H1 (cell line): Measurements from ENCODE around the gene ACP2. TPM values are rescaled to one million over a fixed set of nuclear protein-coding genes. Genes with fewer than 3 reads are reported as not detected.

Experiments used
- CTCF ChIA-PET: fragments of 300-600 bp; sonication (Branson Sonifier 250); formaldehyde crosslinking; loops from one replicate; lab custom pipeline; 2021; ENCODE audit not compliant: partially characterized antibody; lab: Charles Lee
- POLR2A ChIA-PET: fragments of 300-600 bp; sonication (Branson Sonifier 250); formaldehyde crosslinking; loops from one replicate; lab custom pipeline; 2021; ENCODE audit warnings: inconsistent platforms; ENCODE audit not compliant: partially characterized antibody; lab: Charles Lee
- DNase-seq, 2 experiments: peaks; one replicate each; pipeline versions ENCODE4 v3.0.0 to v3.0.0-alpha.2; 2010 to 2022; ENCODE audit warnings: low spot score in 2 of 2, low read depth in 1 of 2, mixed read lengths in 1 of 2
- FAIRE-seq: peaks from 2 replicates; lab custom pipeline; 2011; peaks lifted over from hg19 to GRCh38; lab: Jason Lieb, UNC
- H2AFZ ChIP-seq: 2 replicates; pipeline ENCODE4 v1.8.1; 2012; ENCODE audit warnings: low read length, inconsistent platforms
- H2AK5ac ChIP-seq: 2 replicates; pipeline ENCODE4 v1.6.1; 2013; ENCODE audit warnings: low read depth, low read length
- H2BK120ac ChIP-seq: replicated peaks from 2 replicates; pipeline ENCODE3; 2013; ENCODE audit warnings: low read depth, low read length, inconsistent platforms
- H2BK12ac ChIP-seq: 2 replicates; pipeline ENCODE4 v1.6.1; 2013; ENCODE audit warnings: low read depth, low read length
- H2BK15ac ChIP-seq: 2 replicates; pipeline ENCODE4 v1.6.1; 2013; ENCODE audit warnings: low read length
- H2BK20ac ChIP-seq: 2 replicates; pipeline ENCODE4 v1.6.1; 2013; ENCODE audit warnings: low read length
- H2BK5ac ChIP-seq: 2 replicates; pipeline ENCODE4 v1.6.1; 2013; ENCODE audit warnings: low read depth, low read length
- H3K14ac ChIP-seq: 2 replicates; pipeline ENCODE4 v1.6.1; 2013; ENCODE audit warnings: inconsistent platforms; ENCODE audit not compliant: insufficient read length
- H3K18ac ChIP-seq: 2 replicates; pipeline ENCODE4 v1.6.1; 2013; ENCODE audit warnings: low read length; ENCODE audit errors: extremely low read depth
- H3K23ac ChIP-seq: 2 replicates; pipeline ENCODE4 v1.6.1; 2013; ENCODE audit warnings: inconsistent platforms; ENCODE audit not compliant: insufficient read length
- H3K23me2 ChIP-seq: 2 replicates; pipeline ENCODE4 v1.6.1; 2013; ENCODE audit warnings: low read depth, low read length
- H3K27ac ChIP-seq: 2 replicates; pipeline ENCODE4 v1.6.1; 2011; ENCODE audit warnings: low read depth, low read length, inconsistent platforms
- H3K27me3 ChIP-seq, 4 experiments: replicated peaks in 1 of 4; 1 replicate in 1 of 4; 2 replicates in 3 of 4; pipeline versions ENCODE4 v1.6.1 to v1.8.1; 2011 to 2013; ENCODE audit warnings: low read length in 3 of 4, mild to moderate bottlenecking in 3 of 4, inconsistent platforms in 2 of 4, mixed read lengths in 2 of 4, moderate library complexity in 1 of 4; ENCODE audit not compliant: control insufficient read depth in 3 of 4, insufficient read depth in 3 of 4; ENCODE audit errors: extremely low read depth in 1 of 4
- H3K36me3 ChIP-seq, 4 experiments: 2 replicates each; pipeline versions ENCODE4 v1.6.1 to v1.8.1; 2011 to 2013; ENCODE audit warnings: mild to moderate bottlenecking in 4 of 4, low read length in 3 of 4, moderate library complexity in 2 of 4, control low read depth in 1 of 4, inconsistent platforms in 1 of 4; ENCODE audit not compliant: insufficient read depth in 4 of 4, control insufficient read depth in 2 of 4
- H3K4ac ChIP-seq: replicated peaks from 2 replicates; pipeline ENCODE3; 2013; ENCODE audit warnings: low read length, low read depth, mixed read lengths, inconsistent platforms; ENCODE audit not compliant: insufficient read length
- H3K4me1 ChIP-seq, 4 experiments: replicated peaks in 1 of 4; 1 replicate in 1 of 4; 2 replicates in 3 of 4; pipeline versions ENCODE4 v1.6.1 to v1.8.1; 2011 to 2013; ENCODE audit warnings: low read length in 3 of 4, inconsistent platforms in 2 of 4, mixed read lengths in 1 of 4; ENCODE audit not compliant: insufficient read depth in 4 of 4, control insufficient read depth in 3 of 4
- H3K4me2 ChIP-seq, 2 experiments: 2 replicates each; pipeline versions ENCODE4 v1.6.1 to v1.8.1; 2011 to 2013; ENCODE audit warnings: low read depth in 2 of 2, low read length in 2 of 2, control low read depth in 1 of 2, inconsistent platforms in 1 of 2, mild to moderate bottlenecking in 1 of 2; ENCODE audit not compliant: insufficient read depth in 1 of 2
- H3K4me3 ChIP-seq, 4 experiments: fragments of 200-600, 300-600 bp in 1 of 4; sonication (generic), shearing (Covaris generic), sonication (Bioruptor Twin) in 1 of 4; 2 replicates each; pipeline versions ENCODE4 v1.5.1 to v1.8.1; 2011 to 2016; ENCODE audit warnings: low read length in 4 of 4, low read depth in 3 of 4, control low read depth in 2 of 4, inconsistent platforms in 2 of 4, mild to moderate bottlenecking in 2 of 4, mixed read lengths in 1 of 4, moderate library complexity in 1 of 4; ENCODE audit not compliant: insufficient read depth in 2 of 4; ENCODE audit errors: extremely low read depth in 1 of 4
- H3K56ac ChIP-seq: replicated peaks from 2 replicates; pipeline ENCODE3; 2013; ENCODE audit warnings: low read depth, mild to moderate bottlenecking, mixed read lengths, low read length, inconsistent platforms; ENCODE audit not compliant: insufficient read length
- H3K79me1 ChIP-seq: 2 replicates; pipeline ENCODE4 v1.6.1; 2013; ENCODE audit warnings: low read depth, low read length, control low read depth
- H3K79me2 ChIP-seq, 2 experiments: 2 replicates each; pipeline versions ENCODE4 v1.6.1 to v1.8.1; 2012 to 2013; ENCODE audit warnings: low read length in 2 of 2, mild to moderate bottlenecking in 2 of 2, inconsistent platforms in 1 of 2; ENCODE audit not compliant: insufficient read depth in 2 of 2, control insufficient read depth in 1 of 2
- H3K9ac ChIP-seq, 4 experiments: replicated peaks in 1 of 4; 1 replicate in 1 of 4; 2 replicates in 3 of 4; pipeline versions ENCODE4 v1.6.1 to v1.8.1; 2011 to 2013; ENCODE audit warnings: low read depth in 3 of 4, low read length in 3 of 4, control low read depth in 2 of 4, mild to moderate bottlenecking in 2 of 4, moderate library complexity in 2 of 4, inconsistent platforms in 1 of 4; ENCODE audit errors: extremely low read depth in 1 of 4
- H3K9me3 ChIP-seq, 2 experiments: 2 replicates each; pipeline versions ENCODE4 v1.6.1 to v1.8.1; 2012 to 2013; ENCODE audit warnings: mild to moderate bottlenecking in 2 of 2, moderate library complexity in 2 of 2, control low read depth in 1 of 2, inconsistent platforms in 1 of 2, low read depth in 1 of 2, low read length in 1 of 2, mixed read lengths in 1 of 2; ENCODE audit not compliant: insufficient read depth in 2 of 2
- H4K20me1 ChIP-seq, 2 experiments: replicated peaks in 1 of 2; 2 replicates each; pipeline versions ENCODE3 to v1.8.1; 2011 to 2013; ENCODE audit warnings: inconsistent platforms in 2 of 2, low read length in 2 of 2, mild to moderate bottlenecking in 1 of 2; ENCODE audit not compliant: insufficient read depth in 2 of 2, control insufficient read depth in 1 of 2
- H4K5ac ChIP-seq: 2 replicates; pipeline ENCODE4 v1.6.1; 2013; ENCODE audit warnings: low read length, low read depth, mixed read lengths, inconsistent platforms; ENCODE audit not compliant: insufficient read length
- H4K8ac ChIP-seq: 2 replicates; pipeline ENCODE4 v1.8.0; 2013; ENCODE audit warnings: mild to moderate bottlenecking, moderate library complexity, low read length, inconsistent platforms; ENCODE audit not compliant: insufficient read depth; ENCODE audit errors: extremely low read depth
- H4K91ac ChIP-seq: replicated peaks from 2 replicates; pipeline ENCODE3; 2013; ENCODE audit warnings: low read length, mixed read lengths, inconsistent platforms; ENCODE audit not compliant: insufficient read length
- ASH2L ChIP-seq: fragments of 200-600, 300-600 bp; sonication (generic); IDR thresholded peaks from one replicate; pipeline ENCODE4 v1.7.1; 2017; ENCODE audit warnings: low read length
- BRCA1 ChIP-seq: IDR thresholded peaks from 2 replicates; pipeline ENCODE4 v1.6.1; 2012; ENCODE audit warnings: low read depth, low read length, improper control_type of control experiment
- CHD1 ChIP-seq: IDR thresholded peaks from 2 replicates; pipeline ENCODE4 v1.6.1; 2012; ENCODE audit warnings: low read depth, low read length, improper control_type of control experiment
- CTBP2 ChIP-seq: IDR thresholded peaks from 2 replicates; pipeline ENCODE4 v1.7.0; 2011; ENCODE audit warnings: borderline replicate concordance, mild to moderate bottlenecking, moderate library complexity, mixed read lengths, low read length; ENCODE audit not compliant: insufficient read depth, insufficient read length
- EP300 ChIP-seq, 2 experiments: IDR thresholded peaks; 1 replicate in 1 of 2; 2 replicates in 1 of 2; pipeline ENCODE4 v1.6.1; 2011 to 2012; ENCODE audit warnings: low read depth in 2 of 2, low read length in 2 of 2, mild to moderate bottlenecking in 2 of 2, borderline replicate concordance in 1 of 2, inconsistent platforms in 1 of 2, moderate library complexity in 1 of 2
- KDM1A ChIP-seq: fragments of 200-600, 300-600 bp; sonication (generic); IDR thresholded peaks from 2 replicates; pipeline ENCODE4 v1.7.1; 2016; ENCODE audit warnings: mild to moderate bottlenecking, low read length, borderline replicate concordance
- MAX ChIP-seq: IDR thresholded peaks from 2 replicates; pipeline ENCODE4 v1.6.1; 2012; ENCODE audit warnings: inconsistent platforms
- RBBP5 ChIP-seq: IDR thresholded peaks from 2 replicates; pipeline ENCODE4 v1.7.1; 2012; ENCODE audit warnings: low read depth, mild to moderate bottlenecking, inconsistent platforms, low read length, moderate library complexity, borderline replicate concordance
- SIX5 ChIP-seq: IDR thresholded peaks from 2 replicates; pipeline ENCODE4 v1.6.1; 2011; ENCODE audit warnings: mild to moderate bottlenecking, low read depth, low read length
- TAF7 ChIP-seq: optimal IDR thresholded peaks from 2 replicates; pipeline ENCODE3; 2011; ENCODE audit warnings: low read depth, mild to moderate bottlenecking, inconsistent platforms, low read length, moderate library complexity, borderline replicate concordance
- YY1 ChIP-seq: IDR thresholded peaks from 2 replicates; pipeline ENCODE4 v1.6.1; 2011; ENCODE audit warnings: low read depth, mild to moderate bottlenecking, low read length
- WGBS, 2 experiments: shearing (Covaris generic) in 1 of 2; methylation state at CpG; one replicate each; pipeline versions ENCODE4 v1.1.6 to v1.1.7; 2013 to 2015; ENCODE audit warnings: low lambda C conversion rate in 2 of 2, mixed read lengths in 2 of 2, inconsistent platforms in 1 of 2, low coverage in 1 of 2, missing lambda C conversion rate in 1 of 2; ENCODE audit not compliant: insufficient replicate concordance in 2 of 2, insufficient coverage in 1 of 2, insufficient read length in 1 of 2; ENCODE audit errors: extremely low coverage in 1 of 2, missing lambda C conversion rate in 1 of 2; 5-methylcytosine and 5-hydroxymethylcytosine counted together
- polyA plus RNA-seq, 7 experiments: library from polyadenylated mRNA; depleted of rRNA in 3 of 7; stranded (reverse) in 5 of 7; unstranded in 2 of 7; fragments of >200 nt in 5 of 7; fragments of 200-250 nt in 2 of 7; gene quantifications; 1 replicate in 5 of 7; 2 replicates in 1 of 7; 4 replicates in 1 of 7; pipeline versions ENCODE4 v1.2.1 to v1.2.3, GENCODE V29; 2011 to 2013; ENCODE audit warnings: missing spikeins in 2 of 7, mixed read lengths in 2 of 7
- total RNA-seq: library from RNA; stranded (reverse); fragmentation: NEBNext Ultra II Directional; extraction: Animal tissue kit (Norgen Biotek cat#: 25700); gene quantifications from 2 replicates; pipeline ENCODE4 v1.2.1, GENCODE V29; 2021

Gene ACP2
- total and polyA plus RNA-seq, 2 of the 8 experiments (the other 6 are each of a cell fraction or from before 2014, with no cell fraction given): 17.8 to 19.8 TPM

- peak within 1 kb of the TSS; percentile 51 for H4K8ac ChIP-seq
- DNase-seq (no peak), FAIRE-seq (no peak)
- H2AFZ ChIP-seq: peak within 1 kb of the TSS; percentile 97
- H3K56ac ChIP-seq: peak within 1 kb of the TSS; percentile 74
- peak within 1 kb of the TSS in 3 of 4 experiments; percentile 62 to 69 (median 68); a peak in 6 of 7 replicates for H3K9ac ChIP-seq
- peak within 1 kb of the TSS; percentile 82 for H4K5ac ChIP-seq
- H3K14ac ChIP-seq: no peak within 1 kb of the TSS
- H2BK12ac ChIP-seq: peak within 1 kb of the TSS; percentile 88; the same call in 1 of the 2 replicates
- peaks cover 0 to 43% of the 10 kb centered on the region in 2 experiments; a peak in 3 of 4 replicates for H3K79me2 ChIP-seq
- peak within 1 kb of the TSS; percentile 98 for H2BK5ac ChIP-seq
- H3K4me2 ChIP-seq: peak within 1 kb of the TSS; percentile 89 to 99
- H3K4me3 ChIP-seq: peak within 1 kb of the TSS; percentile 75 to 93 (median 81)
- ChIA-PET POLR2A (interaction anchor here (1.0 to 4.0 kb wide), 3 partner anchors 9 to 11 kb away, joined by 3 to 26 read pairs (median 3); partner anchors contain the start of gene NR1H3), CTCF (interaction anchor here (7.4 kb wide), 1 partner anchor 11 kb away, joined by 72 read pairs; the partner anchor contains the start of gene NR1H3)
- 0 out of 2 replicates have a peak within 1 kb of the TSS, but pooled peaks have one; percentile 40 for H2BK20ac ChIP-seq
- H3K36me3 ChIP-seq: peaks cover 0 to 5% (median 4%) of the 10 kb centered on the region in 4 experiments; a peak in 4 of 8 replicates
- 2% methylated on average over 23 of the region's 57 CpGs; no CpG with 5 or more reads in 1 of the 2 experiments for WGBS, 2 experiments
- H3K27me3 ChIP-seq: no peaks in the 10 kb centered on the region
- H3K9me3 ChIP-seq: no peaks in the 10 kb centered on the region
- H3K4ac ChIP-seq: peak within 1 kb of the TSS; percentile 76
- peaks cover 8 to 17% of the 10 kb centered on the region in 2 experiments for H4K20me1 ChIP-seq
- H3K4me1 ChIP-seq: peaks cover 14 to 25% (median 17%) of the 10 kb centered on the region in 4 experiments
- H3K18ac ChIP-seq: peak within 1 kb of the TSS; percentile 89
- H3K27ac ChIP-seq: peak within 1 kb of the TSS; percentile 65; the same call in 1 of the 2 replicates
- no peak within 1 kb of the TSS for H2BK120ac ChIP-seq
- no peak within 1 kb of the TSS for H3K23ac ChIP-seq
- H2AK5ac ChIP-seq: peak within 1 kb of the TSS; percentile 26; the same call in 1 of the 2 replicates
- H3K23me2 ChIP-seq: peaks cover 13% of the 10 kb centered on the region
- H4K91ac ChIP-seq: peak within 1 kb of the TSS; percentile 88
- peak within 1 kb of the TSS; percentile 81; the same call in 1 of the 2 replicates for H2BK15ac ChIP-seq
- H3K79me1 ChIP-seq: peaks cover 20% of the 10 kb centered on the region
- TF ChIP-seq YY1 (no peak), KDM1A (no peak), BRCA1 (no peak), EP300 (IDR thresholded peaks at IDR 0.05; ENCODE audit: borderline replicate concordance in 1 of 2, low read depth in 2 of 2, low read length in 2 of 2) (0 out of 3 replicates have a peak, but pooled peaks of 1 of the 2 experiments have one; percentile 67), MAX (0 out of 2 replicates have a peak, but pooled peaks have one; percentile 4), RBBP5 (peak; percentile 46; the same call in 1 of the 2 replicates), TAF7 (no peak), ASH2L (peak; percentile 42), CHD1 (0 out of 2 replicates have a peak, but pooled peaks have one; percentile 26), CTBP2 (no peak), SIX5 (no peak)
These were observed 21.3 kb upstream of the ACP2 start, which contains the start of gene MADD for GRCh38 chr11:47269829-47270305. Gene MADD, plus strand, starts transcription at chr11:47270133.
